OCI-LY1 (cell line): Measurements from ENCODE around the gene DNAAF1.

Experiments
- H2AFZ ChIP-seq: fragments of 200-600 bp; sonication (generic), shearing (Covaris generic); 2 replicates; pipeline ENCODE4 v1.6.0; 2014; ENCODE audit warnings: antibody characterized with exemption, mild to moderate bottlenecking, low read length
- H3F3A ChIP-seq: fragments of 200-600 bp; sonication (generic), shearing (Covaris generic); 2 replicates; pipeline ENCODE4 v1.6.0; 2014; ENCODE audit warnings: mild to moderate bottlenecking, antibody characterized with exemption, low read length, moderate library complexity; ENCODE audit not compliant: insufficient read depth
- H3K27ac ChIP-seq: fragments of 200-600 bp; sonication (generic); 2 replicates; pipeline ENCODE4 v1.5.1; 2014; ENCODE audit warnings: low read length, mixed run types, mild to moderate bottlenecking, low read depth; ENCODE audit not compliant: poor library complexity, severe bottlenecking
- H3K27me3 ChIP-seq: fragments of 200-600 bp; sonication (generic); 2 replicates; pipeline ENCODE4 v1.6.0; 2014; ENCODE audit warnings: antibody characterized with exemption, mild to moderate bottlenecking, low read length, moderate library complexity; ENCODE audit not compliant: insufficient read depth
- H3K36me3 ChIP-seq: fragments of 200-600 bp; sonication (generic); 2 replicates; pipeline ENCODE4 v1.6.1; 2014; ENCODE audit warnings: mild to moderate bottlenecking, antibody characterized with exemption, low read length, moderate library complexity, mixed read lengths; ENCODE audit not compliant: insufficient read depth
- H3K4me1 ChIP-seq: fragments of 200-600 bp; sonication (generic); 2 replicates; pipeline ENCODE4 v1.5.1; 2014; ENCODE audit warnings: mild to moderate bottlenecking, low read length, moderate library complexity; ENCODE audit not compliant: insufficient read depth, severe bottlenecking
- H3K4me2 ChIP-seq: fragments of 200-600 bp; sonication (generic), shearing (Covaris generic); 2 replicates; pipeline ENCODE4 v1.6.1; 2014; ENCODE audit warnings: low read length
- H3K4me3 ChIP-seq: fragments of 200-600 bp; sonication (generic); 2 replicates; pipeline ENCODE4 v1.5.1; 2014; ENCODE audit warnings: low read length, low read depth, mild to moderate bottlenecking, mixed read lengths; ENCODE audit not compliant: poor library complexity, severe bottlenecking
- H3K79me2 ChIP-seq: fragments of 200-600 bp; shearing (Covaris generic); 2 replicates; pipeline ENCODE4 v1.6.1; 2016; ENCODE audit warnings: mixed run types, low read length, mixed read lengths; ENCODE audit not compliant: insufficient read depth
- H3K9ac ChIP-seq: fragments of 200-600 bp; sonication (generic), shearing (Covaris generic); 2 replicates; pipeline ENCODE4 v1.6.1; 2014; ENCODE audit warnings: mild to moderate bottlenecking, low read length, mixed read lengths
- H3K9me2 ChIP-seq: fragments of 200-600 bp; sonication (generic), shearing (Covaris generic); 2 replicates; pipeline ENCODE4 v1.6.1; 2014; ENCODE audit warnings: low read depth, mild to moderate bottlenecking, low read length, mixed read lengths
- H3K9me3 ChIP-seq: fragments of 200-600 bp; shearing (Covaris generic); 2 replicates; pipeline ENCODE4 v1.6.1; 2014; ENCODE audit warnings: low read length, mixed read lengths
- H4K20me1 ChIP-seq: fragments of 200-600 bp; sonication (generic), shearing (Covaris generic); 2 replicates; pipeline ENCODE4 v1.6.0; 2016; ENCODE audit warnings: mild to moderate bottlenecking, low read length; ENCODE audit not compliant: insufficient read depth
- CTCF ChIP-seq: fragments of 200-600 bp; sonication (generic), shearing (Covaris generic); IDR thresholded peaks from 2 replicates; pipeline ENCODE4 v1.5.1; 2017; ENCODE audit warnings: mild to moderate bottlenecking, antibody characterized with exemption, low read length, moderate library complexity, mixed read lengths
- EZH2 ChIP-seq: fragments of 200-600 bp; sonication (generic), shearing (Covaris generic); IDR thresholded peaks from 2 replicates; pipeline ENCODE4 v1.8.0; 2017; ENCODE audit warnings: borderline replicate concordance, mixed run types, mild to moderate bottlenecking, antibody characterized with exemption, low read length, moderate library complexity, mixed read lengths

DNAAF1 gene

DNA sequence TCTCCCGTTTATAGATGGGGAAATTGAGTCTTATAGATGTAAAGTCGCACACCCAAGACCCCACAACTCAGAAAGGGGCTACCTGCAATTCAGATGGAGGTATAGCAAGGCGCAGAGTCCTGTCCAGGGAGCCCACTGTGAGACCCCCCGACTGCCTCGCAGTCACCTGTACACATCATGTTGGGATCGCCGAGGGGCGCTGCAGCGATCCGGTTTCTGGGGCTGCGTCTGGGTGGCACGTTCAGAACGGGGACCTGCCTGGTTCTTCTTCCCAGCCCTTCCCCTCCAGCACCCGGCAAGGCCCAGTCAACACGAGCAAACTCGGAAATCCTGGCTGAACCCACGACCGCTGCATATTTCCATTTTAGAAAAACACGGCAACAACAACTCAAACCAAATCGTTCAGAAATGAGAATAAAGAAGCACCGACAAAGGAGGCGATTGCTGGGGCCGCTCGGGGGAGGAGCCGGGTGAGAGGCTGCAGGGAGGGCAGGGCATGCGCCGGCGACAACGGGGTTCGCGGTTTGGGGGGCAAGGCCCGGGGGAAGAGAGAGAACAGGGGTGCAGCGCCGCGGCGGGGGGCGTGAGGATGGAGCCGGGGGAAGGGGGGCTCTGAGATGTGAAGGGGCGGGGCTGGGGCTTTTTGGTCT lies 774 bp upstream of the DNAAF1 start:
- H3K9me2 ChIP-seq, result no peaks in the 10 kb centered on the region
- 0 out of 2 replicates have a peak overlapping the region, but pooled peaks have one; percentile 40 for H2AFZ ChIP-seq
- H3K4me1 ChIP-seq, result peaks cover 23% of the 10 kb centered on the region
- peak; percentile 40 for TF ChIP-seq CTCF
- no peak for TF ChIP-seq EZH2
- H3K36me3 ChIP-seq, result no peaks in the 10 kb centered on the region; the same call in 1 of the 2 replicates
- H4K20me1 ChIP-seq, result no peaks in the 10 kb centered on the region
- H3K27ac ChIP-seq, result peak overlapping the region; percentile 7
- H3K4me3 ChIP-seq, result peak overlapping the region; percentile 85
- H3F3A ChIP-seq, result no peaks in the 10 kb centered on the region
- peak overlapping the region; percentile 93 for H3K4me2 ChIP-seq
- peak overlapping the region; percentile 83 for H3K9ac ChIP-seq
- no peaks in the 10 kb centered on the region for H3K9me3 ChIP-seq
- H3K79me2 ChIP-seq, result no peaks in the 10 kb centered on the region
- H3K27me3 ChIP-seq, result no peaks in the 10 kb centered on the region

DNA sequence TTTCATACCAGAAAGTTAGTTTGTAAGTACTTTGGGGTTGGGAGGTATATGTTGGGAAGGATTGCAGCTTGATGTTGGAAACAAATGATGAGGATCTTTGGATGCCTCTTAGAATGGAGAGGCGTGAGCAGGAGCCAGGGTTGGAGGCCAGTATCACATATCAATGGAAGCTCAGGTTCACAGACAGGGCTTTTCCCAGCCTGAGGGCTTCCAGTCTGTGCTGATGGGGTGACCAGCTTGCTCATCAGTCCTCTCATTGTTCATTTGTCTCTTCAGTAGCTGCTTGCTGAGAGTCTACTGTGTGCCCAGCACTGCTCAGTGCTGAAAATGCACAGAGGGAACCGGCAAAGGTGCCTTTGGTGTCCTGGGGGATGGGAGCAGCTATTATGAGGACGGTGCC lies 5.8 kb downstream of the DNAAF1 start:
- TF ChIP-seq EZH2 (no peak), CTCF (no peak)
- H3K9me2 ChIP-seq, result no peaks in the 10 kb centered on the region
- no peaks in the 10 kb centered on the region for H3K79me2 ChIP-seq
- no peaks in the 10 kb centered on the region for H3K36me3 ChIP-seq
- H2AFZ ChIP-seq, result no peak overlapping the region
- H3F3A ChIP-seq, result no peaks in the 10 kb centered on the region
- no peaks in the 10 kb centered on the region; the same call in 1 of the 2 replicates for H3K27me3 ChIP-seq
- H3K27ac ChIP-seq, result no peak overlapping the region
- H3K9me3 ChIP-seq, result no peaks in the 10 kb centered on the region
- H3K4me3 ChIP-seq, result no peak overlapping the region
- no peak overlapping the region for H3K4me2 ChIP-seq
- no peak overlapping the region for H3K9ac ChIP-seq
- H4K20me1 ChIP-seq, result no peaks in the 10 kb centered on the region
- no peaks in the 10 kb centered on the region for H3K4me1 ChIP-seq

- TF ChIP-seq EZH2 (no peak), CTCF (no peak)
- H3K4me1 ChIP-seq, result no peaks in the 10 kb centered on the region
- H2AFZ ChIP-seq, result no peak overlapping the region
- H3K4me3 ChIP-seq, result no peak overlapping the region
- no peaks in the 10 kb centered on the region for H3F3A ChIP-seq
- no peaks in the 10 kb centered on the region for H3K79me2 ChIP-seq
- no peak overlapping the region for H3K4me2 ChIP-seq
- H3K9me3 ChIP-seq, result no peaks in the 10 kb centered on the region
- H3K27ac ChIP-seq, result no peak overlapping the region
- no peaks in the 10 kb centered on the region; the same call in 1 of the 2 replicates for H3K27me3 ChIP-seq
- H4K20me1 ChIP-seq, result no peaks in the 10 kb centered on the region
- H3K9ac ChIP-seq, result no peak overlapping the region
- H3K36me3 ChIP-seq, result no peaks in the 10 kb centered on the region
- no peaks in the 10 kb centered on the region for H3K9me2 ChIP-seq
These were observed 8.6 kb downstream of the DNAAF1 start for GRCh38 chr16:84153660-84154214.
